NK-92 treated with Interleukin-12 subunit alpha and Interleukin-12 subunit beta, amount 100 ng/mL, for 24 hours (cell line): ENCODE data around the gene BARHL2.

Source experiments
- DNase-seq: peaks from one replicate; lab custom pipeline; 2025; lab: John Stamatoyannopoulos, UW

Gene BARHL2

GRCh38 chr1:90716552-90717355, at the start of gene BARHL2:
TSS of gene BARHL2 (minus strand) at chr1:90717302. CDS start at chr1:90717195, 107 bp downstream.
- DNase-seq = no peak

- no peak for DNase-seq
These were observed 46.8 kb upstream of the BARHL2 start for GRCh38 chr1:90763930-90764329.

- no peak for DNase-seq
These were observed 46.4 kb upstream of the BARHL2 start for GRCh38 chr1:90763506-90763905.

- DNase-seq = no peak
These were observed 44.9 kb upstream of the BARHL2 start for GRCh38 chr1:90761781-90762589.

- no peak for DNase-seq
These were observed 44.1 kb upstream of the BARHL2 start for GRCh38 chr1:90761156-90761555.

- no peak for DNase-seq
These were observed 36.5 kb upstream of the BARHL2 start for GRCh38 chr1:90753556-90753955.

GRCh38 chr1:90748668-90749067, 31.6 kb upstream of the BARHL2 start:
- no peak for DNase-seq

GRCh38 chr1:90746857-90747256, 29.8 kb upstream of the BARHL2 start:
- DNase-seq = no peak

GRCh38 chr1:90745972-90746371, 28.9 kb upstream of the BARHL2 start:
- no peak for DNase-seq

- DNase-seq = no peak
These were observed 15.0 kb upstream of the BARHL2 start for GRCh38 chr1:90732136-90732535.

GRCh38 chr1:90731382-90732050, 14.4 kb upstream of the BARHL2 start:
- DNase-seq = no peak

- DNase-seq = no peak
These were observed 13.3 kb upstream of the BARHL2 start for GRCh38 chr1:90730243-90731022.

GRCh38 chr1:90729504-90730242, 12.6 kb upstream of the BARHL2 start:
- DNase-seq = no peak

GRCh38 chr1:90728502-90729287, 11.6 kb upstream of the BARHL2 start:
- no peak for DNase-seq

- no peak for DNase-seq
These were observed 10.9 kb upstream of the BARHL2 start for GRCh38 chr1:90727917-90728501.

- no peak for DNase-seq
These were observed 9.9 kb upstream of the BARHL2 start for GRCh38 chr1:90726986-90727480.

- no peak for DNase-seq
These were observed 9.4 kb upstream of the BARHL2 start for GRCh38 chr1:90726425-90726985.

GRCh38 chr1:90725657-90726424, 8.7 kb upstream of the BARHL2 start:
- no peak for DNase-seq
